ENCODE data around the gene GOT2.
"Not testable (repeated sequence)": the region's sequence is repeated elsewhere in the genome, so short reads cannot be mapped to it uniquely, and the experiment has no call there.

The GOT2 gene

DNA sequence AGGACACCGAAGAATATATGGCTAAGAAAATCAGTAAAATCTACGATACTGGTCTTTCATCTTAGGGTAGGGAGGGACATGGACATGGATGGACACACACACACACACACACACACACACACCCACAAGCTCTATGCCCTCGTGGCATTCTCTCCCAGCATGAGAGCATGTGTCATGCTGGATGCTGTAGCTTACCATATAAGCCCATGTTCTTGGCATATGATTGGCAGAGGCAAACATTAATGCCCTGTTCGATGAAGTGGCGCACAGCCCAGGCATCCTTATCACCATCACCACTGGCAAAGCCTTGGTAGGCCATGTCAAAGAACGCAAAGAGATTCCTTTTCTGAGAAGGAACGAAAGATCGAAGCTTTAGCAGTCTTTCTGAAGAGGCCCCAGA is 17.6 kb downstream of the GOT2 start:
- Histone ChIP-seq H3K27ac (ENCODE audit: low read depth, low read length) (no peak overlapping the region), H3K9ac (ENCODE audit: low read depth, low read length) (no peak overlapping the region), H3K27me3 (ENCODE audit: insufficient read depth, low read length) (no peaks in the 10 kb centered on the region), H3K9me3 (ENCODE audit: insufficient read depth, low read depth, low read length) (no peaks in the 10 kb centered on the region), H3K36me3 (ENCODE audit: insufficient read depth, low read length) (peaks cover 95% of the 10 kb centered on the region), H3K4me3 (ENCODE audit: low read length) (no peak overlapping the region), H3K4me1 (ENCODE audit: insufficient read depth, low read length) (no peaks in the 10 kb centered on the region)
- 95% methylated on average over 8 of the region's 8 CpGs for WGBS

DNA sequence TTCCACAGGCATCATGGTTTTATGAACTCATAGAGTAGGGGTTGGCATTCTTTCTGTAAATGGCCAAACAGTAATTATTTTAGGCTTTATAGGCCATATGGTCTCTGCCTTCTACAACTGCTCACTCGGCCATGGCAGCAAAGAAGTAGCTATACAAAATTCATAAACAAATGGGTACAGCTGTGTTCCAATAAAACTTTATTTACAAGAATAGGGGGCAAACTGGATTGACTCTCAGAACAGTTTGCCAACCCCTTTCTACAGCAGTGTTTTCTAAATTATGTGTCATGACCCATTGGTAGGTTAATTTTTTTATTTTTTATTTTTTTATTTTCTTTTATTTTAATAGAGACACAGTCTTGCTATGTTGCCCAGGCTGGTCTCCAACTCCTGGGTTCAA is 20.4 kb downstream of the GOT2 start:
- peaks cover 90% of the 10 kb centered on the region for H3K36me3 ChIP-seq (ENCODE audit: insufficient read depth, low read length)
- WGBS = 100% methylated on average over 1 of the region's 1 CpG
- no peaks in the 10 kb centered on the region for H3K27me3 ChIP-seq (ENCODE audit: insufficient read depth, low read length)
- no peaks in the 10 kb centered on the region for H3K4me1 ChIP-seq (ENCODE audit: insufficient read depth, low read length)
- no peaks in the 10 kb centered on the region for H3K9me3 ChIP-seq (ENCODE audit: insufficient read depth, low read depth, low read length)
- no peak overlapping the region for H3K27ac ChIP-seq (ENCODE audit: low read depth, low read length)
- H3K9ac ChIP-seq (ENCODE audit: low read depth, low read length) = no peak overlapping the region
- H3K4me3 ChIP-seq (ENCODE audit: low read length) = no peak overlapping the region

DNA sequence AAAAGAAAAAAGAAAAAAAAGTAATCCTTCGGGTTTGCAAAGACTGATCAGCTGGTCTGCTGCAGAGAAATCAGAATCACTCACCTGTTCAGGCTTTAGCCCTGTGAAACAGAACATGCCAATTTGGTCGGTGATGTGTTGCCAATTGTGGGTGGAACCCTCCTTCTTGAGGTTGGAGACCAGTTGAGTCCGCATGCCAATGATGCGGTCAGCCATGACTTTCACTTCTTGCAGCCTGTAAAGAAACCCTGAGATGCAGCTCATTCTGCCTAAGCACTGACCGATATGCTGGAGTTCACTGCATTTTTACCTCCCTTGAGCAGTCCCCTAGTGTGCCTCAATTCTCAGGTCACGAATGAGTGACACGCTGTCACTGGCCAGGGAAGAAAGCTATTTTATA is 24.8 kb downstream of the GOT2 start:
- peaks cover 79% of the 10 kb centered on the region for H3K36me3 ChIP-seq (ENCODE audit: insufficient read depth, low read length)

DNA sequence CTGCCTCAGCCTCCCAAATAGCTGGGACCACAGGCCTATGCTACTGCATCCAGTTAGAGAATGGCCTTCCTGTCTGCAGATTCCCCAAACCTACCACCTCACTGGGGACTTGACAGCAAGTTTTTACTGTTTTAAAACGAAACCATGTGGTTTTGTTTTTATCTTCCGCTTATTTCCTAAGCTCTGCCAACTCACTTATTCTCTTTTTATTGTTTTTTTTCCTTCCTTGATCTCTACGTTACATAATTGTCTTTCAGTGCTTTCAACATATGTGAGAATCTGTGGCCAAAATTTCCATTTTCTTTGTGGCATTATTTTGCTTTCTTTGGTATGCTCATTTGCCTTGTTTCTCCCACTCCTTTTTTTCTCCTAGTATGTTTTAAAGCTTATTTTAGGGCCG is 35.0 kb downstream of the GOT2 start:
- H3K27ac ChIP-seq (ENCODE audit: low read depth, low read length) = no peak overlapping the region
- WGBS = 95% methylated on average over 4 of the region's 4 CpGs
- no peaks in the 10 kb centered on the region for H3K36me3 ChIP-seq (ENCODE audit: insufficient read depth, low read length)
- no peaks in the 10 kb centered on the region for H3K9me3 ChIP-seq (ENCODE audit: insufficient read depth, low read depth, low read length)
- H3K4me1 ChIP-seq (ENCODE audit: insufficient read depth, low read length) = no peaks in the 10 kb centered on the region
- H3K9ac ChIP-seq (ENCODE audit: low read depth, low read length) = no peak overlapping the region
- no peaks in the 10 kb centered on the region for H3K27me3 ChIP-seq (ENCODE audit: insufficient read depth, low read length)
- H3K4me3 ChIP-seq (ENCODE audit: low read length) = no peak overlapping the region

More for the DNA sequence above, 24.8 kb downstream of the GOT2 start:
- H3K4me3 ChIP-seq (ENCODE audit: low read length) = no peak overlapping the region
- no peak overlapping the region for H3K9ac ChIP-seq (ENCODE audit: low read depth, low read length)
- no peaks in the 10 kb centered on the region for H3K9me3 ChIP-seq (ENCODE audit: insufficient read depth, low read depth, low read length)
- no peak overlapping the region for H3K27ac ChIP-seq (ENCODE audit: low read depth, low read length)
- H3K4me1 ChIP-seq (ENCODE audit: insufficient read depth, low read length) = no peaks in the 10 kb centered on the region
- H3K27me3 ChIP-seq (ENCODE audit: insufficient read depth, low read length) = no peaks in the 10 kb centered on the region
- 97% methylated on average over 7 of the region's 7 CpGs for WGBS

DNA sequence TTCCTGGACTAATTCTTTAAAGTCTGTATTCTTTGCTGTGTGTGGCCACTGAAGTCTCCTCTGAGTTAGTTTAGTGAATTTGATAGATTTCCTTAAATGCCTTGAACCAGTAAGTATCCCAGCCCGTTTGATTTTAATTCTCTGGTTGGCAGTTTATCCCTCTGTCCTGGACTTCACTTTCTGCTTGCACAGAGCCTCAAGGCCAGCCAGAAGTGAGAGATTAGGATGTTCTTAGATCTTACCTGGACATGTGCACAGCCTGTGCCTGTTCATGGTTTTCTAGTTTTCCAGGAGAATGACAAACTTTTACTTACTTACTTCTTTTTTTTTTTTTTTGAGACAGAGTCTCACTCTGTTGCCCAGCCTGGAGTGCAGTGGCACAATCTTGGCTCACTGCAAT is 38.7 kb downstream of the GOT2 start:
- WGBS = 86% methylated on average over 1 of the region's 1 CpG
- no peaks in the 10 kb centered on the region for H3K4me1 ChIP-seq (ENCODE audit: insufficient read depth, low read length)
- H3K9me3 ChIP-seq (ENCODE audit: insufficient read depth, low read depth, low read length) = peaks cover 7% of the 10 kb centered on the region
- H3K27me3 ChIP-seq (ENCODE audit: insufficient read depth, low read length) = no peaks in the 10 kb centered on the region
- no peak overlapping the region for H3K27ac ChIP-seq (ENCODE audit: low read depth, low read length)
- H3K9ac ChIP-seq (ENCODE audit: low read depth, low read length) = no peak overlapping the region
- H3K4me3 ChIP-seq (ENCODE audit: low read length) = no peak overlapping the region
- H3K36me3 ChIP-seq (ENCODE audit: insufficient read depth, low read length) = no peaks in the 10 kb centered on the region

DNA sequence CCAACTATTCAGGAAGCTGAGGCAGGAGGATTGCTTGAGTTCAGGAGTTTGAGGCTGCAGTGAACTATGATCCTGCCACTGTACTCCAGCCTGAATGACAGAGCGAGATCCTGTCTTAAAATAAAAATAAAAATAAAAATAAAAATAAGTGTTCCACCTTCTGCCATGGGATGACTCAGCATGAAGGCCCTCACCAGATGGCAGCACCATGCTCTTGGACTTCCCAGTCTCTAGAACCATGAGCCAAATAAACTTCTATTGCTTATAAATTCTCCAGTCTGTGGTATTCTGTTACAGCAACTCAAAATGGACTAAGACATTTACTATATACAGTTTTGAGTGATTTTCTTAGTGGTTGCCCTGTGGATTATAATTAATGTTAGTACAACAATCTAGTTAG is 41.7 kb downstream of the GOT2 start:
- no peak overlapping the region for H3K9ac ChIP-seq (ENCODE audit: low read depth, low read length)
- H3K9me3 ChIP-seq (ENCODE audit: insufficient read depth, low read depth, low read length) = peaks cover 7% of the 10 kb centered on the region
- H3K27ac ChIP-seq (ENCODE audit: low read depth, low read length) = no peak overlapping the region
- H3K4me3 ChIP-seq (ENCODE audit: low read length) = no peak overlapping the region
- WGBS = no CpG with 5 or more reads among the region's 1 CpG
- no peaks in the 10 kb centered on the region for H3K4me1 ChIP-seq (ENCODE audit: insufficient read depth, low read length)
- no peaks in the 10 kb centered on the region for H3K36me3 ChIP-seq (ENCODE audit: insufficient read depth, low read length)
- no peaks in the 10 kb centered on the region for H3K27me3 ChIP-seq (ENCODE audit: insufficient read depth, low read length)

DNA sequence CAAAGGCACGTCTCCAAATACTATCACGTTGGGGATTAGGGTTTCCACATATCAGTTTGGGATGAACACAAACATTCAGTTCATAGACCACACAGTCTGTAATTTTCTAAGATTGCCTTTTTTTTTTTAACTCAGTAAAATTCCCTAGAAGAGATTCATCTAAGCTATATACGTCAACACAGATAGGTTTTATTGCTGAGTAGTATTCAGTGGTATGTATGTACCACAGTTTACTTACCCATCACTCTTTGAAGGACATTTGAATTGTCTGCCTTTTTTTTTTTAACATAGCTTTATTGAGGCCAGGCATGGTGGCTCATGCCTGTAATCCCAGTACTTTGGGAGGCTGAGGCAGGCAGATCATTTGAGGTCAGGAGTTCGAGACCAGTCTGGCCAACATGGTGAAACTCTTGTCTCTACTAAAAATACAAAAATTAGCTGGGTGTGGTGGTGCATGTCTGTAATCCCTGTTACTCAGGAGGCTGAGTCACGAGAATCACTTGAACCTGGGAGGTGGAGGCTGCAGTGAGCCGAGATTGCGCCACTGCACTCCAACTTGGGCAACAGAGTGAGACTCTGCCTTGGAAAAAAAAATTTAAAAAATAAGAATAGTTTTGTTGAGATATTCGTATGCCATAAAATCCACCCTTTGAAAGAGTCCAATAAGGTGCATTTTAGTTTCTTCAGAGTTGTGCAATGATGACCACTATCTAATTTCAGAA is 47.0 kb downstream of the GOT2 start:
- not testable (repeated sequence) for H3K36me3 ChIP-seq (ENCODE audit: insufficient read depth, low read length); H3K27me3 ChIP-seq (ENCODE audit: insufficient read depth, low read length); H3K9ac ChIP-seq (ENCODE audit: low read depth, low read length); H3K4me1 ChIP-seq (ENCODE audit: insufficient read depth, low read length); H3K9me3 ChIP-seq (ENCODE audit: insufficient read depth, low read depth, low read length); H3K27ac ChIP-seq (ENCODE audit: low read depth, low read length); H3K4me3 ChIP-seq (ENCODE audit: low read length)
- WGBS = 85% methylated on average over 6 of the region's 8 CpGs

DNA sequence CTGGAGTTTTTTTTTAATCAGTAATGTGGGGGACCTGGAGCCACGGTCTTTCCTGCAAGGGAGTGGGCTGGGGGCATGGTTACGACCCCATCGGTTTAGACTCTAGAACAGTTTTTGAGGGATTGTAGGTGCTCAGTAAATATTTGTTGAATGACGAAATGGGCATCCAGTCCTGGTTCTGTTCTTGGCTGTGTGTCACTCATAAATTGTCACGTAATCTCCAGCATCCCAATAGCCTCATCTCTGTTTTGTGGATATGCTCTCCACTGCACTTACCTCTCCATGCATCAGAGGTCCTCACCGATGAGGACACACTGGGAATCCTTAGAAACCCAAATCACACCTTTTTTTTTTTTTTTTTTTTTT is 49.0 kb downstream of the GOT2 start:
- 79% methylated on average over 6 of the region's 6 CpGs for WGBS
- Histone ChIP-seq H3K4me1 (ENCODE audit: insufficient read depth, low read length) (no peaks in the 10 kb centered on the region), H3K9me3 (ENCODE audit: insufficient read depth, low read depth, low read length) (no peaks in the 10 kb centered on the region), H3K27me3 (ENCODE audit: insufficient read depth, low read length) (no peaks in the 10 kb centered on the region), H3K27ac (ENCODE audit: low read depth, low read length) (no peak overlapping the region), H3K4me3 (ENCODE audit: low read length) (peak overlapping the region; percentile 91; the same call in 1 of the 2 replicates), H3K9ac (ENCODE audit: low read depth, low read length) (no peak overlapping the region), H3K36me3 (ENCODE audit: insufficient read depth, low read length) (0 out of 2 replicates have a peak, but pooled peaks cover 3% of the 10 kb centered on the region)

DNA sequence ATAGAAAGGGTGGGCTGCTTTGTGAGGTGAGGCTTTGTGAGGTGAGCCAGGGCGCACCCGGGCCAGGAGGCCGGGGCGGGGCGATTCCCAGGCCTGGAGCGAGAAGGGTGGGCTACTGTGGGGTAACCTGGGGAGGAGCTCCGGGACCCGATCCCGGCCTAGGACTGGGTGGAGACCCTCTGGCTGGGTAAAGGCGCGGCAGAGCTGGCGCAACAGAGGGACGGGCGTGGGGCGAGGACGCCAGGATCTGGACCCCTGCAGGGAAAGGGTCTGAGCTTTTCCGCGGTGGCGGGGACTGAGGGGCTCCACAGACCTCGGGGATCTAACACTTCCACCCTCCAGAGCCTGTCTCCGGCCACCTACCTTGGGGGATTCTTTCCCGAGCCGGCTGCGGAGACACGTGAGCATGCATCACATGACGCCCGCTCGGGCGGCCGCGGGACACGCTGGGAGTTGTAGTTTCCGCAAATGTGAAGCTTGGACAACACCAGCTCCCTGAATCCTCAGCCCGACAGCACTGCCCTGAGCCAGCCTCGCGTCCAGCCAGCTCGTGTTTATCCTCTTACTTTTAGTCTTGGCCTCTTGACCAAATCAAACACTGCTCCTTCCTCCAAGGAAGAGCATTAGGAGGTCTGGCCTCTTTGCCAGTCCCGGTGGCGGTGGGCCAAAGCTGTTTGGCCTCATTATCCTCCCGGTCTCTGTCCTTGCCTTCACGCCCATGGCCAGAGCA is 49.6 kb downstream of the GOT2 start, which contains the start of gene SLC38A7:
SLC38A7 (minus strand) TSS at position 417 of the 730 bp plus-strand sequence. CDS start 4,644 bp downstream, outside the sequence.
- H3K36me3 ChIP-seq (ENCODE audit: insufficient read depth, low read length) = peaks cover 9% of the 10 kb centered on the region
- no peak within 1 kb of the TSS; the same call in 1 of the 2 replicates for H3K27ac ChIP-seq (ENCODE audit: low read depth, low read length)
- H3K9ac ChIP-seq (ENCODE audit: low read depth, low read length) = peak within 1 kb of the TSS; percentile 87
- no peaks in the 10 kb centered on the region for H3K9me3 ChIP-seq (ENCODE audit: insufficient read depth, low read depth, low read length)
- no peaks in the 10 kb centered on the region for H3K4me1 ChIP-seq (ENCODE audit: insufficient read depth, low read length)
- no peaks in the 10 kb centered on the region for H3K27me3 ChIP-seq (ENCODE audit: insufficient read depth, low read length)
- H3K4me3 ChIP-seq (ENCODE audit: low read length) = peak within 1 kb of the TSS; percentile 91
- WGBS = 10% methylated on average over 41 of the region's 41 CpGs

DNA sequence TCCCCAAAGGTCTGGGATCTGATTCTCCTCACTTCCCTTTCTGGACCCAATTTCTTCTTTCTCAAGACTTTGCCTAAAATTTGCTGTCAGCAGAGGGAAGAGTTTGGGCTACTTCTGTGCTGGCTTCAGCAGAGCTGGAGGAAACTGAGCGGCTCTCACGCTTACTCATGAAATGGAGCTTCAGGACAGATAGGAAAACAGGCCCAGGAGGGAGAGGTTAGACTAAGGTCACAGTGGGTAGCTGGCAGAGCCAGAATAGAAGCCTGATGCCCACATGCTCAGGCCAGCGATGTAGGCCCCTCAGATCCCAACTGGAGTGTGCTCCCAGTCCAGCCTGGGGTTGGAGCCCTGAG is 50.1 kb downstream of the GOT2 start:
- Histone ChIP-seq H3K4me1 (ENCODE audit: insufficient read depth, low read length) (no peaks in the 10 kb centered on the region), H3K27me3 (ENCODE audit: insufficient read depth, low read length) (no peaks in the 10 kb centered on the region), H3K9me3 (ENCODE audit: insufficient read depth, low read depth, low read length) (no peaks in the 10 kb centered on the region), H3K4me3 (ENCODE audit: low read length) (peak overlapping the region; percentile 91), H3K27ac (ENCODE audit: low read depth, low read length) (no peak overlapping the region; the same call in 1 of the 2 replicates), H3K36me3 (ENCODE audit: insufficient read depth, low read length) (peaks cover 11% of the 10 kb centered on the region), H3K9ac (ENCODE audit: low read depth, low read length) (peak overlapping the region; percentile 87)
- WGBS = 45% methylated on average over 3 of the region's 3 CpGs

DNA sequence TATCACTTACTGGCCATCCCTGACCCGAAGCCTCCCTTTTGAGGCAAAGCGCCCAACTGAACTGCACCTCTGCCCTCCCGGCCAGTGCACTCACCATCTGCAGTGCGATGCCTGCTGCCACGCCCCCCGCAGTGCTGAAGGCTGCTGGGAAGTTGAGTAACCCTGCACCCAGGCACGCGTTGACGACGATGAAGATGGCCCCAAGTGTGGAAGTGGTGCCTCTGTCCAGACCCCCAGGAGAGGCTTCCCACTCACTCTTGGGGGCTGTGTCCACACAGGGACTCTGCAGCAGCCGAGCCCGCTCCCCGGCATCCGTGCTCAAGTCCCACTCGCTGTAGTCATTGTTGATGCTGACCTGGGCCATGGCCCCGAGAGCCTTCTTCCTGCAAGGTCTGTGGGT is 54.4 kb downstream of the GOT2 start:
- WGBS = 95% methylated on average over 16 of the region's 16 CpGs
- H3K36me3 ChIP-seq (ENCODE audit: insufficient read depth, low read length) = peaks cover 45% of the 10 kb centered on the region
- H3K4me1 ChIP-seq (ENCODE audit: insufficient read depth, low read length) = no peaks in the 10 kb centered on the region
- no peak overlapping the region for H3K4me3 ChIP-seq (ENCODE audit: low read length)
- H3K9ac ChIP-seq (ENCODE audit: low read depth, low read length) = no peak overlapping the region
- H3K9me3 ChIP-seq (ENCODE audit: insufficient read depth, low read depth, low read length) = no peaks in the 10 kb centered on the region
- H3K27ac ChIP-seq (ENCODE audit: low read depth, low read length) = no peak overlapping the region
- H3K27me3 ChIP-seq (ENCODE audit: insufficient read depth, low read length) = no peaks in the 10 kb centered on the region

All from HUES64 (cell line).